DND-41 (cell line): ENCODE data around the gene PCDHA11.
"Not testable (repeated sequence)": the region's sequence is repeated elsewhere in the genome, so short reads cannot be mapped to it uniquely, and the experiment has no call there.

Experiments
- ATAC-seq: fragments of 200-7000 bp; cut with Tn5 transposase; 3 replicates; pipeline ENCODE4 v1.9.1; 2021; ENCODE audit warnings: low read depth; ENCODE audit not compliant: insufficient read depth
- DNase-seq: peaks from one replicate; pipeline ENCODE4 v3.0.0-alpha.2; 2020
- H2AFZ ChIP-seq: 2 replicates; pipeline ENCODE4 v1.6.0; 2012; ENCODE audit warnings: low read depth, low read length
- H3K27ac ChIP-seq: 2 replicates; pipeline ENCODE4 v1.5.1; 2012; ENCODE audit warnings: low read length, inconsistent platforms
- H3K27me3 ChIP-seq: fragments of 200-600 bp; sonication (generic); 2 replicates; pipeline ENCODE4 v1.6.0; 2012; ENCODE audit warnings: low read length, mild to moderate bottlenecking, inconsistent platforms; ENCODE audit not compliant: insufficient read depth, poor library complexity
- H3K36me3 ChIP-seq: 2 replicates; pipeline ENCODE4 v1.5.1; 2012; ENCODE audit warnings: low read length, inconsistent platforms; ENCODE audit not compliant: insufficient read depth
- H3K4me1 ChIP-seq: 2 replicates; pipeline ENCODE4 v1.5.1; 2012; ENCODE audit warnings: mild to moderate bottlenecking, low read length; ENCODE audit not compliant: insufficient read depth
- H3K4me2 ChIP-seq: 2 replicates; pipeline ENCODE4 v1.6.0; 2012; ENCODE audit warnings: mild to moderate bottlenecking, moderate library complexity, low read length, inconsistent platforms; ENCODE audit not compliant: insufficient read depth
- H3K4me3 ChIP-seq, 2 experiments: fragments of 200-600 bp in 1 of 2; shearing (Covaris generic) in 1 of 2; 2 replicates each; pipeline ENCODE4 v1.5.1; 2012 to 2016; ENCODE audit warnings: inconsistent platforms in 2 of 2, low read length in 2 of 2, mild to moderate bottlenecking in 2 of 2, low read depth in 1 of 2, moderate library complexity in 1 of 2
- H3K79me2 ChIP-seq: 2 replicates; pipeline ENCODE4 v1.6.0; 2012; ENCODE audit warnings: low read length, inconsistent platforms; ENCODE audit not compliant: insufficient read depth
- H3K9ac ChIP-seq: 2 replicates; pipeline ENCODE4 v1.6.0; 2012; ENCODE audit warnings: low read depth, mild to moderate bottlenecking, inconsistent platforms, low read length, moderate library complexity
- H3K9me3 ChIP-seq: 2 replicates; pipeline ENCODE4 v1.5.1; 2012; ENCODE audit warnings: low read length, moderate library complexity, mild to moderate bottlenecking, inconsistent platforms; ENCODE audit not compliant: insufficient read depth, severe bottlenecking
- H4K20me1 ChIP-seq: 2 replicates; pipeline ENCODE4 v1.6.0; 2012; ENCODE audit warnings: low read length; ENCODE audit not compliant: insufficient read depth
- EZH2 ChIP-seq: IDR thresholded peaks from 3 replicates; pipeline ENCODE4 v1.6.1; 2012; ENCODE audit warnings: borderline replicate concordance, low read depth, mild to moderate bottlenecking, moderate library complexity, low read length, inconsistent platforms; ENCODE audit not compliant: severe bottlenecking
- TF ChIP-seq, protein P1 (sequence below): IDR thresholded peaks from 2 replicates; pipeline ENCODE4 v1.5.1; 2012; ENCODE audit warnings: borderline replicate concordance, low read length, moderate library complexity, mild to moderate bottlenecking; ENCODE audit not compliant: poor library complexity, severe bottlenecking; ENCODE audit errors: extremely low read depth

The PCDHA11 gene

DNA sequence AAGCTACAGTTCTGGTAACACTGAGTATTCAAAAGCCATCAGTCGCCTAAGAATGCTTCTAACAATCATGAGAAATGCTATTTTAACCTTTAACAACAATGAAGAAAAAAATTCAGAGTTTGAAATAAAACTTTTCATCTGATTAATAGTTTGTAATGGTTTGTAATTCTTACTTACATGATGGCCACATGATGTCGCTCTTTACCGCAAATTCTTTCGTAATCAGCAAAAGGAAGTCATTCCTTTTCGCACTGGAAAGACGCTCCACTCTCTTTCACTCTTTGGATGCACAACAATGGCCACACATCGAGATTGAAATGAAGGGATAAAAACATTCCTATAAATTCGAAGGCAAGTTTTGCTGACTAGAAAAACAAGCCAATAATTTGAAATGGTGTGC is 34.8 kb upstream of the PCDHA11 start, which contains the start of gene PCDHA7:
Gene PCDHA7 (plus strand): TSS at position 277 of the 400 bp plus-strand sequence. CDS start 115 bp downstream, at position 392.
- no peaks in the 10 kb centered on the region for H3K79me2 ChIP-seq
- no peaks in the 10 kb centered on the region for H3K4me1 ChIP-seq
- no peak within 1 kb of the TSS for H3K27ac ChIP-seq
- H3K36me3 ChIP-seq, result no peaks in the 10 kb centered on the region
- ATAC-seq (no peak), DNase-seq (no peak)
- H3K27me3 ChIP-seq, result no peaks in the 10 kb centered on the region
- H2AFZ ChIP-seq, result no peak within 1 kb of the TSS
- no peaks in the 10 kb centered on the region for H3K9me3 ChIP-seq
- H3K4me3 ChIP-seq, result no peak within 1 kb of the TSS
- H3K9ac ChIP-seq, result no peak within 1 kb of the TSS
- no peak for TF ChIP-seq EZH2
- TF ChIP-seq, protein P1, sequence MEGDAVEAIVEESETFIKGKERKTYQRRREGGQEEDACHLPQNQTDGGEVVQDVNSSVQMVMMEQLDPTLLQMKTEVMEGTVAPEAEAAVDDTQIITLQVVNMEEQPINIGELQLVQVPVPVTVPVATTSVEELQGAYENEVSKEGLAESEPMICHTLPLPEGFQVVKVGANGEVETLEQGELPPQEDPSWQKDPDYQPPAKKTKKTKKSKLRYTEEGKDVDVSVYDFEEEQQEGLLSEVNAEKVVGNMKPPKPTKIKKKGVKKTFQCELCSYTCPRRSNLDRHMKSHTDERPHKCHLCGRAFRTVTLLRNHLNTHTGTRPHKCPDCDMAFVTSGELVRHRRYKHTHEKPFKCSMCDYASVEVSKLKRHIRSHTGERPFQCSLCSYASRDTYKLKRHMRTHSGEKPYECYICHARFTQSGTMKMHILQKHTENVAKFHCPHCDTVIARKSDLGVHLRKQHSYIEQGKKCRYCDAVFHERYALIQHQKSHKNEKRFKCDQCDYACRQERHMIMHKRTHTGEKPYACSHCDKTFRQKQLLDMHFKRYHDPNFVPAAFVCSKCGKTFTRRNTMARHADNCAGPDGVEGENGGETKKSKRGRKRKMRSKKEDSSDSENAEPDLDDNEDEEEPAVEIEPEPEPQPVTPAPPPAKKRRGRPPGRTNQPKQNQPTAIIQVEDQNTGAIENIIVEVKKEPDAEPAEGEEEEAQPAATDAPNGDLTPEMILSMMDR, result no peak
- no peaks in the 10 kb centered on the region for H4K20me1 ChIP-seq
- no peak within 1 kb of the TSS for H3K4me2 ChIP-seq

DNA sequence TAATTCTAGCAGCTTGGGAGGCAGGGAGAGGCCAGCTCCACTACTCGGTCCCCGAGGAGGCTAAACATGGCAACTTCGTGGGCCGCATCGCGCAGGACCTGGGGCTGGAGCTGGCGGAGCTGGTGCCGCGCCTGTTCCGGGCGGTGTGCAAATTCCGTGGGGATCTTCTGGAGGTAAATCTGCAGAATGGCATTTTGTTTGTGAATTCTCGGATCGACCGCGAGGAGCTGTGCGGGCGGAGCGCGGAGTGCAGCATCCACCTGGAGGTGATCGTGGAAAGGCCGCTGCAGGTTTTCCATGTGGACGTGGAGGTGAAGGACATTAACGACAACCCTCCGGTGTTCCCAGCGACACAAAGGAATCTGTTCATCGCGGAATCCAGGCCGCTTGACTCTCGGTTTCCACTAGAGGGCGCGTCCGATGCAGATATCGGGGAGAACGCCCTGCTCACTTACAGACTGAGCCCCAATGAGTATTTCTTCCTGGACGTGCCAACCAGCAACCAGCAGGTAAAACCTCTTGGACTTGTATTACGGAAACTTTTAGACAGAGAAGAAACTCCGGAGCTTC is 34.2 kb upstream of the PCDHA11 start:
- H3K9ac ChIP-seq, H4K20me1 ChIP-seq, DNase-seq, H3K4me2 ChIP-seq, H3K4me1 ChIP-seq, H3K4me3 ChIP-seq, H3K79me2 ChIP-seq, H3K36me3 ChIP-seq, H3K27me3 ChIP-seq, H3K27ac ChIP-seq, ATAC-seq, H3K9me3 ChIP-seq, H2AFZ ChIP-seq: not testable (repeated sequence)

DNA sequence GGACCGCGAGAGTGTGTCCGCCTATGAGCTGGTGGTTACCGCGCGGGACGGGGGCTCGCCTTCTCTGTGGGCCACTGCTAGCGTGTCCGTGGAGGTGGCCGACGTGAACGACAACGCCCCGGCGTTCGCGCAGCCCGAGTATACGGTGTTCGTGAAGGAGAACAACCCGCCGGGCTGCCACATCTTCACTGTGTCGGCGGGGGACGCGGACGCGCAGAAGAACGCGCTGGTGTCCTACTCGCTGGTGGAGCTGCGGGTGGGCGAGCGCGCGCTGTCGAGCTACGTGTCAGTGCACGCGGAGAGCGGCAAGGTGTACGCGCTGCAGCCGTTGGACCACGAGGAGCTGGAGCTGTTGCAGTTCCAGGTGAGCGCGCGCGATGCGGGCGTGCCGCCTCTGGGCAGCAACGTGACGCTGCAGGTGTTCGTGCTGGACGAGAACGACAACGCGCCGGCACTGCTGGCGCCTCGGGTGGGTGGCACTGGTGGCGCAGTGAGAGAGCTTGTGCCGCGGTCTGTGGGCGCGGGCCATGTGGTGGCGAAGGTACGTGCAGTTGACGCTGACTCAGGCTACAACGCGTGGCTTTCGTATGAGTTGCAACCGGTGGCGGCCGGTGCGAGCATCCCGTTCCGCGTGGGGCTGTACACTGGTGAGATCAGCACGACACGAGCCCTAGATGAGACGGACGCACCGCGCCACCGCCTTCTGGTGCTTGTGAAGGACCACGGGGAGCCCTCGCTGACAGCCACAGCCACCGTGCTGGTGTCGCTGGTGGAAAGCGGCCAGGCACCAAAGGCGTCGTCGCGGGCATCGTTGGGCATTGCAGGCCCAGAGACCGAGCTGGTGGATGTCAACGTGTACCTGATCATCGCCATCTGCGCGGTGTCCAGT is 32.9 kb upstream of the PCDHA11 start:
- ATAC-seq, result no peak
- H3K4me1 ChIP-seq, result no peaks in the 10 kb centered on the region
- H2AFZ ChIP-seq, result no peak overlapping the region
- no peak overlapping the region for H3K9ac ChIP-seq
- H3K79me2 ChIP-seq, result no peaks in the 10 kb centered on the region
- H3K27me3 ChIP-seq, result no peaks in the 10 kb centered on the region
- TF ChIP-seq, protein P1, result no peak
- TF ChIP-seq EZH2, result no peak
- H3K36me3 ChIP-seq, result no peaks in the 10 kb centered on the region
- H3K27ac ChIP-seq, result no peak overlapping the region
- H3K4me2 ChIP-seq, result no peak overlapping the region
- no peaks in the 10 kb centered on the region for H4K20me1 ChIP-seq
- DNase-seq, result no peak
- no peak overlapping the region for H3K4me3 ChIP-seq
- H3K9me3 ChIP-seq, result no peaks in the 10 kb centered on the region
